ENCODE measurements around the gene TNS1.

Gene TNS1

GRCh38 chr2:217941339-217941738 lies 61.5 kb downstream of the TNS1 start:
- Histone ChIP-seq H3K4me2 (ENCODE audit: low read depth, low read length) (no peak overlapping the region), H3K36me3 (replicated peaks; ENCODE audit: insufficient read depth, low read length) (no peaks in the 10 kb centered on the region), H3K79me2 (ENCODE audit: low read length) (no peaks in the 10 kb centered on the region), H3K9ac (ENCODE audit: low read length) (no peak overlapping the region), H2AFZ (ENCODE audit: low read length) (no peak overlapping the region), H3K4me3 (ENCODE audit: low read length) (no peak overlapping the region), H3F3A (ENCODE audit: insufficient read depth, low read length) (no peaks in the 10 kb centered on the region), H3K9me2 (replicated peaks; ENCODE audit: insufficient read depth, low read length) (no peaks in the 10 kb centered on the region), H3K4me1 (ENCODE audit: low read length) (no peaks in the 10 kb centered on the region), H3K27ac (ENCODE audit: low read length) (no peak overlapping the region), H4K20me1 (ENCODE audit: insufficient read depth, low read length) (no peaks in the 10 kb centered on the region), H3K9me3 (replicated peaks; ENCODE audit: insufficient read depth, low read length) (no peaks in the 10 kb centered on the region), H3K27me3 (replicated peaks; ENCODE audit: insufficient read depth, low read length) (peaks cover 30% of the 10 kb centered on the region; the same call in 1 of the 2 replicates)
- DNase-seq = no peak
- TF ChIP-seq EZH2 (optimal IDR thresholded peaks at IDR 0.05; ENCODE audit: low read depth, low read length) (no peak), CTCF (IDR thresholded peaks at IDR 0.05; ENCODE audit: low read length) (no peak), EZH2phosphoT487 (IDR thresholded peaks at IDR 0.05; ENCODE audit: low read length) (no peak)

GRCh38 chr2:217940261-217941220 lies 62.3 kb downstream of the TNS1 start:
- Histone ChIP-seq H3K9ac (ENCODE audit: low read length) (no peak overlapping the region), H3K9me3 (replicated peaks; ENCODE audit: insufficient read depth, low read length) (no peaks in the 10 kb centered on the region), H3K4me1 (ENCODE audit: low read length) (no peaks in the 10 kb centered on the region), H3K27me3 (replicated peaks; ENCODE audit: insufficient read depth, low read length) (peaks cover 22% of the 10 kb centered on the region; the same call in 1 of the 2 replicates), H3K4me2 (ENCODE audit: low read depth, low read length) (no peak overlapping the region), H3K9me2 (replicated peaks; ENCODE audit: insufficient read depth, low read length) (no peaks in the 10 kb centered on the region), H3K79me2 (ENCODE audit: low read length) (no peaks in the 10 kb centered on the region), H3K4me3 (ENCODE audit: low read length) (no peak overlapping the region), H2AFZ (ENCODE audit: low read length) (no peak overlapping the region), H3F3A (ENCODE audit: insufficient read depth, low read length) (no peaks in the 10 kb centered on the region), H3K36me3 (replicated peaks; ENCODE audit: insufficient read depth, low read length) (no peaks in the 10 kb centered on the region), H4K20me1 (ENCODE audit: insufficient read depth, low read length) (no peaks in the 10 kb centered on the region), H3K27ac (ENCODE audit: low read length) (no peak overlapping the region)
- TF ChIP-seq EZH2 (optimal IDR thresholded peaks at IDR 0.05; ENCODE audit: low read depth, low read length) = no peak
- TF ChIP-seq CTCF (IDR thresholded peaks at IDR 0.05; ENCODE audit: low read length) = no peak
- no peak for TF ChIP-seq EZH2phosphoT487 (IDR thresholded peaks at IDR 0.05; ENCODE audit: low read length)
- no peak for DNase-seq

DNA sequence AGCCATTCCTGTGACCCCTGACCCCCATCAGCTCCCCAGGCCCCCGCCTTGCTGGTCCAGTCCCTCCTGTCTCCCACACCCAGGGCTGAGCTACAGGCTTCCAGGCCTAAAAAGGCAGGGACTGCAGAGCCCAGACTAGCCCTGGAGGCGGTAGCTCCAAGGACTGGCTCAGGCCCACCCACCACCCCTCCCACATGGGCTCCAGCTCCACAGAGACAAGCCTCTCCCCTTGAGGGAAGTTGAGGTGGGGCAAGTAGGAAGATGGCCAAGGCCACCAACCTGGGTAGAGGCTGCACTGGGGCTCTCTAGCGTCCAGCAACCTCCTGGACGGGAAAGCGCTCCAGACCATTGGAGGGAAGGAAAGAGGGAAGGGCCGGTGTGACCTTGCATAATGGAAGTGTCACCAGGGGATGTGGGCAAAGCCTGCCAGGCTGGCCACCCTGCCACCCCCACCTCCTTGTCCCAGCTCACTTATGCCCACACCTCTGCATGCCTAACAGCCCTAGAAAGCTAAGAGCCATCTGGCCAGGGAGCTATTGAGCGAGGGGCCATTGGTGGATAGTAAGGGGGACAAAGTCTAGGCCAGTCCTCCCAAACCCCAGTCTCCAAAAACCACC lies 63.1 kb downstream of the TNS1 start:
- Histone ChIP-seq H3K4me3 (ENCODE audit: low read length) (no peak overlapping the region), H3K4me1 (ENCODE audit: low read length) (no peaks in the 10 kb centered on the region), H3K36me3 (replicated peaks; ENCODE audit: insufficient read depth, low read length) (no peaks in the 10 kb centered on the region), H3K27ac (ENCODE audit: low read length) (no peak overlapping the region), H3F3A (ENCODE audit: insufficient read depth, low read length) (no peaks in the 10 kb centered on the region), H3K9ac (ENCODE audit: low read length) (no peak overlapping the region), H3K9me2 (replicated peaks; ENCODE audit: insufficient read depth, low read length) (no peaks in the 10 kb centered on the region), H2AFZ (ENCODE audit: low read length) (no peak overlapping the region), H3K9me3 (replicated peaks; ENCODE audit: insufficient read depth, low read length) (no peaks in the 10 kb centered on the region), H3K4me2 (ENCODE audit: low read depth, low read length) (no peak overlapping the region), H3K79me2 (ENCODE audit: low read length) (no peaks in the 10 kb centered on the region), H3K27me3 (replicated peaks; ENCODE audit: insufficient read depth, low read length) (peaks cover 14% of the 10 kb centered on the region; the same call in 1 of the 2 replicates), H4K20me1 (ENCODE audit: insufficient read depth, low read length) (no peaks in the 10 kb centered on the region)
- DNase-seq = no peak
- TF ChIP-seq CTCF (IDR thresholded peaks at IDR 0.05; ENCODE audit: low read length) = no peak
- TF ChIP-seq EZH2 (optimal IDR thresholded peaks at IDR 0.05; ENCODE audit: low read depth, low read length) = no peak
- TF ChIP-seq EZH2phosphoT487 (IDR thresholded peaks at IDR 0.05; ENCODE audit: low read length) = no peak

Data from MM.1S (cell line).